ENCODE results near the gene CSF2RB. TPM values are rescaled to one million over a fixed set of nuclear protein-coding genes. Genes with fewer than 3 reads are reported as not detected.

Gene CSF2RB
- total RNA-seq, 1 experiment from 2014 or later = not detected

DNA sequence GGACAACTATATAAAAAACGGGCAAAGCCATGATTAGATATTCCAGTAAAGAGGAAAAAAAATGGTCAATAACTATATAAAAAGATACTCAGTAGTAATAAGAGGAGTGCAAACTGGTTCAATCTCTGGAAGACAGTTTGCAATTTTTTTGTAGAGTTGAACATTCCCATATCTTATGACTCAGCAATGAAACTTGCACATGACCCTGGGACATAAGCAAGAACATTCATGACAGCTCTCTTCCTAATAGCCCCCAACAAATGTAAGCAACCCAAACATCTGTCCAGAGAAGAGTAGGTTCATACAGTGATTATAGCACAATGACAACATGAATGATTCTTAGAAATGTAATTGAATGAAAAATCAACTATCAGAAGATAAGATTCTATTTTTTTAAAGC is 21.8 kb upstream of the CSF2RB start:
- DNase-seq (ENCODE audit: low spot score) = no peak

- DNase-seq (ENCODE audit: low spot score) = no peak
Observed at GRCh38 chr22:36892292-36892691, 21.1 kb upstream of the CSF2RB start.

- DNase-seq (ENCODE audit: low spot score) = no peak
Observed at GRCh38 chr22:36893262-36893661, 20.2 kb upstream of the CSF2RB start.

DNA sequence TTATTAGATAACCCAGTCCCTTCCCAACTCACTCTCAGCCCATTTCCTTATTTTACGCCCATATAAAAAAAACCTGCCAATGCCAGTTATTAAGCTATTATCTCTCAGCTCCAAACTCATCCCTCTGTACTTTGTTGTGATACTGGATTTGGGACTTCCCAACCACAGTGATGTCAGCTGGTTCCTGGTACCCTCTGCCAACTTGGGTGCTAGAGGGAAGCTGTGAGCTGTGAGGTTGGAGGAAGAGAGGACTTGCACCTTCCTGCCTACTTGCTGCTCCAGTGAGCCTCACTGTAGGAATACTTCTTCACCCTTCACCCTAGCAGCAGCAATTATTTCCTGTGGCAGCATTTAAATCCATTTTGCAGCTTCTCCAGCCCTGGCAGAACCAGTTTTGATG is 19.2 kb upstream of the CSF2RB start:
- no peak for DNase-seq (ENCODE audit: low spot score)

DNA sequence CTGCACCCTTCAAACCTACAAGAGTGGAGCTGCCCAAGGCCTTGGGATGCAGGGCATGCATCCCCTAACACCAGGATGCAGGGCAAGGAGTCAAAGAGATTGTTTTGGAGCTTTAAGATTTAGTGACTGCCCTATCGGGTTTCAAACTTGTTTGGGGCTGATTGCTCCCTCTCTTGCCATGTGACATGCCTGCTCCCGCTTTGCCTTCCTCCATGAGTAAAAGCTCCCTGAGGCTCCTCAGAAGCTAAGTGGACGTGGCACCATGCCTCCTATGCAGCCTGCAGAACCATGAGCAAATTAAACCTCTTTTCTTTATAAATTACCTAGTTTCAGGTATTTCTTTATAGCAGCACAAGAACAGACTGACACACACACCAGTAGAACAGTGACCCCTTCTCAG is 15.8 kb upstream of the CSF2RB start:
- no peak for DNase-seq (ENCODE audit: low spot score)

GRCh38 chr22:36898690-36899089 is 14.7 kb upstream of the CSF2RB start:
- no peak for DNase-seq (ENCODE audit: low spot score)

- no peak for DNase-seq (ENCODE audit: low spot score)
Observed at GRCh38 chr22:36899498-36899897, 13.9 kb upstream of the CSF2RB start.

DNA sequence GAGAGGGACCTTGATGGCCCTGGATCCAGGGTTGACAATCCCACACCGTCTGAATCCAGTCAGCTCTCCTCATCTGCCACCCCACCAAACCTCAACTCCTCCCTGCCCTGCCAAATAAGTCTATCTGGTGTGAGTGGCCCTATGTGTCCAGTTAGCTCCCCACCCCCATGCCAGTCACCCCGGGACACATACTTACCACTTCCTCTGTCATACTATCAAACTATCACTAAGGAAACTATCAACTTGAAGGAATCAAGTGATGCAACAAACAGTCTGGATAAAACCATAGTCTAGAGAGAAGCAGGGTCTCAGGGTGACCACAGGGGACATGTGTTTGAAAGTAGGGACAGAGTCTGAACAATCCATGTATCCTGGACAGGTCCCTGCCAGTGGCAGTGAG is 13.2 kb upstream of the CSF2RB start:
- DNase-seq (ENCODE audit: low spot score) = no peak

GRCh38 chr22:36900880-36901279 is 12.5 kb upstream of the CSF2RB start:
- no peak for DNase-seq (ENCODE audit: low spot score)

- DNase-seq (ENCODE audit: low spot score) = no peak
Observed at GRCh38 chr22:36901411-36902142, 11.9 kb upstream of the CSF2RB start.

DNA sequence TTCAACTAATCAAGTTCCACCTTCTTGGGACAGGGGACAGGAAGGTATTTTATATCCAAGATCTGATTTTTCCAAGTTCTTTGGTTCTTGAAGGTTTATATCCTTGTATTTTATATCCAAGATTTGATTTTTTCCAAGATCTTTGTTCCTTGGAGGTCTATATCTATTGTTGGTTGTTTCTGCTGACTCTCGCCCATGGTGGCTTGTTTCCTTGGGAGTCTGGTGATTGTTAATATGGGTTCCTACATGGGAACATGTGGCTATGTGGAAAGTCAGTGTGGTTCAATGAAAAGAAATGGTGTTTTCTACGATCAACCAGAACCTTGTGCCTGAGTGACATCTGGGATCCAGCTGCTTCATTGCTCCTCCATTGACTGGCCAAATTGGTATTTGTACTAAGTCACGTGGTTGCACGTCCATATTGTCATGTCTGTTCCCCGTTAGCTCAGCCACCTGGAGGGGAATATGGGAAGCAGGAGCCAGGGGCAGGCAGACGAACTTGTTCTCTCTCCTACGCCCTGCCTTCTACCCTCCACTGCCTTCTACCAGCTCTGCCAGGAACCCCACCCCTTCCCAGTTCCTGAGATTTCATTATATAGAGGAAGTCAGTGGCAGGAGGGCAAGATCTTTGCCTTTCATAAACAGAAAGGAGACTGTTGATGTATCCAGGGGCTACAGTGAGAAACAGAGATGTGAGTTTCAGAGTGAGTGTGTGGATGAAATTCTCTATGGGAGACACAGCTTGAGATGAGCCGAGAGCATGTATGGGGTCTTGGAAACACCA is 11.1 kb upstream of the CSF2RB start:
- no peak for DNase-seq (ENCODE audit: low spot score)

GRCh38 chr22:36904260-36904880 is 9.1 kb upstream of the CSF2RB start:
- no peak for DNase-seq (ENCODE audit: low spot score)

DNA sequence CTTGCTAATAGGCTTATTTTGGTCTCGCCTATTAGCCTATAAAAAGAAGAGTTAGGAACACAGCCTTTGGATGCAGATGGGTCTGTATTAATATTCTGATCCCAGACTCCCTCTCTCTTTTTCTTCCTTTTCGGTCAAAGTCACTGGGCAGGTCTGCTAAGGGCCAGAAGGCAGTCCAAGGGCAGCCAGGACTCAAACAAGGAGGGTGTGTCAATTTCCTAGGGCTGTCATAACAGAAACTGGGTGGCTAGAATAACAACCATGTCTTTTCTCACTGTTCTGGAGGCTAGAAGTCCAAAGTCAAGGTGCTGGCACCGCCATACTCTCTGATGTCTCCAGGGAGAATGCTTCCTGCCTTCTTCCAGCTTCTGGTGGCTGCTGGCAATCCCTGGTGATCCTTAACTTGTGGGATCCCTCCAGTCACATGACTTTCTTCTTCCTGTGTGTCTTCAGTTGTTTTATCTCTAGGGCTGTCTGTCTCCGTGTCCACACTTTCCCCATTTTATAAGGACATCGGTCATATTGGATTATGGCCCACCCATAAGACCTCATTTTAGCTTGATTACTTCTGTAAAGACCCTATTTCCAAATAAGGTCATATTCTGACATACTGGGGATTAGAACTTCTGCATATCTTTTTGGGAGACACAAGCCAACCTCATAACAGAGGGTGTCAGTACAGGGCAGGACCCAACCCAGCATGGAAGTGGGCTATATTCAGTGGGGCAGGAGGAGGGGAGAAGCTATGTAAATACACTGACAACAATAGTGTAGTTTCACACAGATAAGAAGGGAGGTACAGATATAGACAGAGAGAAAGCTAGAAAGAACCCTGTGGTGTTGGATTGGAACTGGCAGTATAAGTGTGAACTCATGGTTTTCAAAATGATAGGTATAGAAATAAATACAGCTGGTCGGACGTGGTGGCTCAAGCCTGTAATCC is 5.9 kb upstream of the CSF2RB start:
- no peak for DNase-seq (ENCODE audit: low spot score)

GRCh38 chr22:36910461-36910860 is 3.0 kb upstream of the CSF2RB start:
- no peak for DNase-seq (ENCODE audit: low spot score)

DNA sequence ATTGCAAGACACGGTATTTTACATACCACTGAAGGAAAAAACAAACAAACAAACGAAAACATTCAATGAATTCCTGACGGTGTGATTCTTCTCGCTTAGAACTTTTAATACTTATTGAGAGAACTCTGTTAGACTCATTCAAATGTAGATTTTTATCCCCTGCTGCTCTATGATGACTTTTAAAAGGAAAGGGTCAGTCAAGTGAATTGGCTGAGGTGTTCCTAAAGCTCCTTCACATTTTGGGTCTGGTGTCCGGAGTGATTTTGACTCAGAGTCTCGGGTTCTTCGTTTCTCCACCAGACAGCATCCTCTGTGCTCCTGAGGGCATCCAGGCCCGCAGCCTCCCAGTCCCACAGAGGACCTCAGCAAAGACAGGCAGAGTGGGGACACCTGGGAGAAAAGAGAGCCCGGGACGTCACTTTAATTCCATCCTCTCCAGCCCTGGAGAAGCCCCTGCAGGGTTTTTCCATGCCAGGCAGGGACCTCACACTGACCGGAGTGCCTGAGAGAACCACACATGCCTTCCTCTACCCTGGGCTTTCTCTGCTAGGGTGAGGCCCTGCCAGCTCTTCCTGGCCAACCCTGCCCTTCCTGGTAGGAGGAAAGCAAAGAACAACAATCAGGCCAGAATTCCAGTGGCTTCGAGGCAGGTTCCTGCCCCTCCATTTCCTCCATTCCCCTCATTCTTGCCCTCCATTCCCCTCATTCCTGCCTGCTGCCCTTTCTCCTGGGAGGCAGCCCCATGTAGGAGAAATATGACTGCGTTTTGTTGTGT is 1.4 kb upstream of the CSF2RB start:
- DNase-seq (ENCODE audit: low spot score) = no peak

DNA sequence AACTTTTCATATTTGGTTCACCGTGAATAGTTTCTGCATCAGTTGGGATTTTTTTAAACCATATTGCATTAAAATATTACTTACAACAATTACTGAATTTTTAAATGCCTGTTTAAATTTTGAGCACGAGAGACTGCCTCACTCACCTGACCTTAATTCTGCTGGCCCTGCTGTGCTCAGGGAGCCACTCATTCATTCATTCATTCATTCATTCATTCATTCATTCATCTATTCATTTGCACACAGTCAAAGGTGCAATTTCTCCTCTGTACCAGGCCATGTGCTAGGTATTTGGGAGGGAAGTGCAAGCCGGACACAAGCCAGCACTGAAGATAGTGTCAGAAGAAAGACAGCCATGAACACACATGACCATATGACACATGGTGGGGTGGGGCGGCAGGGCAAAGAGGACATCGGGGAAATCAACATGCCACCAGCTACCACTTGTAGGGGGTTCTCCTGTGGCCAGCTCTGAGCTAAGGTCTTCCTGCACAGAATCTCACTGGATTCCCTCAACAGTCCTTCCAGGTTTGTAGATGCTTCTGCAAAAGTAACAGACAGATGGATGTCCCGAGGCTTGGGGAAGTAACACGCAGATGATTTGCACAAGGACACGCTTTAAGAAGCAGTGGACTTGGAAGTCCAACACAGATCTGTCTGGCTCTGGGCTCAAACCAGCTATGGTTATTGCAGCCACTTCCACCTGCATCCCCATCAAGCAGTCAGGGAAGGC is 568 bp upstream of the CSF2RB start:
- no peak for DNase-seq (ENCODE audit: low spot score)

DNA sequence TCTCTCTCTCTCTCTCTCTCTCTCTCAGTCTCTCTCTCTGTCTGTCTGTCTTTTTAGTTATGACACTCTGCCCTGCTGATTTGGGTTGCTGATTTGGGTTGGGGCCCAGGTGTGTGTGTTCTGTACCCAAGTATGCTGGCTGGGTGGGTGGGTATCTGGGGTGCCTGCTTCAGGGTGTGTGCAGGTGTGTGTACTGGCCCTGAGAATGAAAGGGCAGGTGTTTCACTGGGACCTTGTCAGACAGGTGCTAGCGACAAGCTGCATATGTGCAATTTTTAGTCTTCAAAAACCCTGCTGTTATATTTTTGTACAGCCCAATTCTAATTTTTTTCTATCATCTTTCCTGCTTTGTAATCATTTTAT is 943 bp downstream of the CSF2RB start:
- no peak for DNase-seq (ENCODE audit: low spot score)

- DNase-seq (ENCODE audit: low spot score) = no peak
Observed at GRCh38 chr22:36916034-36916433, 2.6 kb downstream of the CSF2RB start.

GRCh38 chr22:36918586-36919284 is 5.3 kb downstream of the CSF2RB start:
- DNase-seq (ENCODE audit: low spot score) = no peak
